NCI-H526 treated with DMSO at 0.1 percent for 48 hours (cell line): ENCODE results near the gene DISP2.

Experiments
- DNase-seq: peaks from one replicate; lab custom pipeline; 2025; lab: John Stamatoyannopoulos, UW

DISP2 gene

DNA sequence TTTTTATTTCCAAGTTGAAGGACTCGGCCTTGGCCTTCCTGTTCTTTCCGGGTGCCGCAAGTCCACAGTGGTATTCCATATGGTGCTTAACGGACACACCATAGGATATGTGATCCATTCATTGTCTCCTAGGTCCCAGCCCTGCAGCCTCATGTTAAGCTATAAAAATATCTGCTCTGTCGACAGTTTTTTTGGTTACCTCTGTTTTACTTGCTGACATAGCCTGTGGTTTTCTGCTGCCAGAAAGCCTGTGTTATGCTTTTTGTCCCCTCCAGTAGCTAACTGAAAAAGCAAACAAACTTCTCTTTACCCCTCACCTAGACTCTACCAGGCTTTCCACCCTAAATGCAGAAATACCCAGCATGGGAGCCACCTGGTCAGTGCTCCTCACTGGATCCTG is 29.3 kb upstream of the DISP2 start:
- DNase-seq, result no peak

DNA sequence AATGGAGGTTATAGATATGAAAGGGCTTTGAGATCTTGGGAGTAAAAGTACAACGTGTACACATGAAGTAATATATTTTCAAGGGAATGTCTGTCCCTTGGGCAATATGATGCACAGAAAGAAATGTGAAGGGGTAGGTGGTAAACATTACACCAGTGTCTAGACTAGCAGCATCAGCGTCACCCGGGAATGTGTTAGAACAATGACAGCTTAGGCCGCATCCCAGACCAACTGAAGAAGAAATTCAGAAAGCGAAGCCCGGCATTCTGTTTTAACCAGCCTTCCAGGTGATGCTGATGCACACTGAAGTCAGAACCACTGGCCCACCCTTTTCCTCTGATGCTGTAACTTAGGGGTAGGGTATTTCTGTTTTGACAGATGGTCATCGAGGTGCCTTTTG is 28.2 kb upstream of the DISP2 start:
- DNase-seq, result no peak

- no peak for DNase-seq
These were observed 27.6 kb upstream of the DISP2 start for GRCh38 chr15:40330368-40330836.

GRCh38 chr15:40331026-40331425 is 27.0 kb upstream of the DISP2 start:
- DNase-seq, result no peak

GRCh38 chr15:40331637-40332036 is 26.4 kb upstream of the DISP2 start:
- DNase-seq, result no peak

DNA sequence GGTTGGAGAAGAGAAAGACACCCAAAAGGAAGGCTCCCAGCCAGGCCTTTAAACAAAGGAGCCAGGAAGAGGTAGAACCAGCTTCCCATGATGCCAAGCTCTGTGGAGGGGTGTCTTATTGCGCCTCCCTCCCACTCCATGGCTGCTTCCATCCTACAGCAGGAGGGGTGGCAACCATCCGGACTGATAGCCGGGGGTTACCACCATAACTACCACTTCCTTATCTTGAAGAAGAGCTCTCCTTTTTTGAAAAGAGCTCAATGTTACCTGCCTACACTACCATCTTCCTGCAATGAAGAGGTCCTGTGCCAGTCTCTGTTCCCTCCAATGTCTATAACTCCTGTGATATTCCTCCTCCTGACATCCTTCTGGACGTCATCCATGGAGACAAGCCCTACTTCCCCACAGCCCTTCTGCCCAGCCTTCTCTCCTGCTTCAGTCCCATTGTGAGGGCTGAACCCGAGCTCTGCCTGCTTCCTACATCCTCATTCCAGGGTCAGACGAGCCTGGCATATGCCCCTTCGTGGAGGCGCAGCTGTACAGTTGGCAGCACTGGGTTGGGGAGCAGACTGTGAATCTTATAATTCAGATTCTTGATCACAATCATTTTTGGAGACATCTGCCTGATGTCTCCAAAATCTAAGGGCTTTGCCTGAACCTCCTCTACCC is 25.8 kb upstream of the DISP2 start:
- DNase-seq, result no peak

- no peak for DNase-seq
These were observed 24.0 kb upstream of the DISP2 start for GRCh38 chr15:40333922-40334492.

GRCh38 chr15:40334541-40334940 is 23.5 kb upstream of the DISP2 start:
- no peak for DNase-seq

GRCh38 chr15:40334941-40335795 is 22.9 kb upstream of the DISP2 start:
- no peak for DNase-seq

DNA sequence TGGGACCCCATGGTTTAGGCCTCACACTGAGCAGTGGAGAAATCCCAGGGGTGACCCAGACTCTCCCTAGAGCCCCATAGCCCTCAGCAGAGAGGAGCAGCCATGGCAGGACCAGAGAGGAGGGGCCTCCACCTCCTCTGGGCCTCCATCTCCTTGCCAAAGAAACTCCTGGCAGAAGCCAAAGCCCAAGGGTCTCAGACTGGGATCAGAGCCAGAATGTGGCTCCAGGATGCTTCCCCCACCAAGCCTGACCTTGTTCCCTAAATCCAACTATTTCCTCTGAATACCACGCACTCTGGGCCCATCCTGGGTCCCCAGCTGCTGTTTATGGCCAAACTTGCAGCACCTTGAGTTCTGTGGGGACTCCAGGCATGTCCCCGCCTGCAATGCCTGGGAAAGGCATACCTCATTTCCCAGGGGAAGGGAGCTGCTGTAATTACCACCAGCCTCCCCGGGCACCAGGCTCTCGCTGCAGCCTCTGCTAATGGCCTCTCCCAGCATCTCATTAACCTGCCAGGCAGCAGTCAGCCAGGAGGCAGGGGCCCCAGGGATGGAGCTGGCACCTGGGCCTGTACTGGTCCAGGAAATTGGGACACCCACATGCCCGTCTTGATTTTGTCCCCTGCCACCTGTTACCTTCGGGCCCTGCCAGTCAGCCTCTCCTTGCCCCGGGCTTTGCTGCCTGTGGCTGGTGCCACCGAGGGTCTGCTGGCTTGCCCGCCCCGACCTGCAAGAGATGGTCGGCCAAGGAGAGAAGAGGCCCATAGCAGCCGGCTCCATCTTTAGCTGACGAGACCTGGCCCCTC is 21.9 kb upstream of the DISP2 start:
- peak; percentile 79 for DNase-seq

DNA sequence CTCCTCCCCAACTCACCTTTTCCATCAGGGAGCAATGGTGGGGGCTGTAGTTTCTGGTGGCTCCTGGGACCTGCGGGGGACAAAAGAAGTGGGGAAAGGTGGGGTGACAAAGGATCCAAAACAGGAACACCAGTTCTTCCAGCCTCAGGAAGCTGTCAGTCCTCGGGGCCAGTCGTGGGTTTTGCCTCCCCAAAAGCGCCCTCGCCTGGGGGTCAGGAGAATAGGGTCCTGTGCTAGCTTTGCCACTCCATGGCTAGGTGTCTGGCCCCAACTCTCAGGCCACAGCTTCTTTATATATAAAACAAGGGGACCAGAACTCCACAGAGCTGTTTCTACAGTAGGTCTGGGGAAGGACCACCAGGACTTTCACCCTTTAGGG is 21.3 kb upstream of the DISP2 start:
- no peak for DNase-seq

DNA sequence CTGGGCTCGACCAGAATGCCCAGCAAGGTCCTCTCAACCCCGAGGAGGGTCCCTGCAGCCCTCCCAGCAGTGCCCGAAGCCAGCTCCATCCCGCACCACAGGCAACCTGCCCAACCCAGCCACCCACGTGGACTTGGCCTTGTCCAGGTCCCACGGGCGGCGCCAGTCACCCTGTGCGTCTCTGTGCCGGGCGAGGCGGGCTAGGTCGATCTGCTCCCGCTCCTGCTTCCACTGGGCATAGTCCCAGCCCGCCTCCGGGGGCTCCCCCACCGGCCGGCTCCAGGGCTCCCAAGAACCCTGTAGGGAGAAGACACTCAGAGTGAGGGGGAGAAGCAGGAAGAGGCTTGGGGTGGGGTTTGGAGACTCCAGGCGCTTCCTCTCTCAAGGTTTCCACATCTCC is 20.4 kb upstream of the DISP2 start:
- DNase-seq, result no peak

DNA sequence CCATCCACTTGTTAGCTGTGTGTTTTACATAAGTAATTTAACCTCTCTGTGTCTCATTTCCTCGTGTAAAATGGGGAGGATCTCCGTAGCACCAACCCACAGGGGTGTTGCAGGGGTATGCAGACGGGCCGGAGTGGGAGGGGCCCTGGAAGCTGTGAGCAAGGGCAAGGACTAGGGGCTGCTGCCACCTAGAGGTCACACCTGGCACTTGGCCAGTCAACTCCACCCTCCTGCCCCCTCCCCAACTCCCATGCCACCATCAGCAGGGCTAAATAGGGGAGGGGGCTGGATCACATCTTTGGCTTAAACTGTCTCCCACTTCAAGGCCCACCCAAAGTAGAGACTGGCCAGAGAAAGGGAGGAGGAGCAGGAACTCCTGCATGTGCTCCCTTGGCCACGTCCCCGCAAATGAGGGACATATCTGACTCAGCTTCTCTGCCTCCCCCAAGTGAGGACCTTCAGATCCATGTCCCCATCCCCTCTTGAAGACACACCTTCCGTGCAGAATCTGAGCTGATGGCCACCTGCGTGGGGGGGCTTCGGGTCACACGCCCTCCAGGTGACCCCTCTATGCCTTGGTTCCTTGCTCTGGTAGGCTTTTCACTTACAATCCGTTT is 19.9 kb upstream of the DISP2 start:
- peak; percentile 56 for DNase-seq

GRCh38 chr15:40338921-40339620 is 18.9 kb upstream of the DISP2 start:
- no peak for DNase-seq

- DNase-seq, result no peak
These were observed 18.4 kb upstream of the DISP2 start for GRCh38 chr15:40339621-40339945.

- DNase-seq, result peak; percentile 49
These were observed 17.8 kb upstream of the DISP2 start for GRCh38 chr15:40340038-40340739.

- peak; percentile 47 for DNase-seq
These were observed 17.1 kb upstream of the DISP2 start, which contains the start of gene CCDC9B for GRCh38 chr15:40340740-40341400. TSS of gene CCDC9B (minus strand) at chr15:40340939. CDS start at chr15:40340819, 120 bp downstream.

- DNase-seq, result no peak
These were observed 15.4 kb upstream of the DISP2 start for GRCh38 chr15:40342416-40343320.

DNA sequence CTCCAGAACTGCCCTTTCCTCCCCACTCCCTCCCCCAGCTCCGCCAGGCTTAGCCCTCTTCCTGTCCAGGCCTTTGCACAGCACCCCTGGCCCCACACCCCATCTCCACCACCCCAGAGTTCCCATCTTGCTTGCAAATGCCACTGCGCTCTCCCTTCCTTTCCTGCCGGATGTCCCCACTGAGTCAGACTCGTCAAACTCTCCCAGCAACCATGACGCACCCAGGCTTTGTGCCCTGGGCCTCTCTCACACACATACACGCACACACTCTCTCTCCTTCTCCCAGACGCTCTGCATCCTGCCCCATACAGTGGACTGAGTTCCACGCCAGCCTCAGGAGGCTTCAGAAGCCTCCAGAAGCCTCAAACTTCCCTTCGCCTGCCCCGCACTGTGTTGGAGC is 14.5 kb upstream of the DISP2 start:
- DNase-seq, result no peak
